Neural progenitor cell (in vitro differentiated cells): Measurements from ENCODE around the gene CHD6. TPM values are rescaled to one million over a fixed set of nuclear protein-coding genes. Genes with fewer than 3 reads are reported as not detected.

Experiments
- DNase-seq: peaks from one replicate; pipeline ENCODE4 v3.0.0-alpha.2; 2016; ENCODE audit warnings: low spot score
- H2AFZ ChIP-seq: fragments of 200-600 bp; sonication (generic); replicated peaks from 2 replicates; pipeline ENCODE4 v1.6.1; 2016; ENCODE audit warnings: antibody characterized with exemption
- H3F3A ChIP-seq: fragments of 200-600 bp; sonication (generic); 2 replicates; pipeline ENCODE4 v1.6.1; 2016; ENCODE audit warnings: antibody characterized with exemption, low read depth
- H3K27ac ChIP-seq: fragments of 200-600 bp; sonication (generic); 2 replicates; pipeline ENCODE4 v1.5.1; 2016; ENCODE audit warnings: mild to moderate bottlenecking
- H3K27me3 ChIP-seq: fragments of 200-600 bp; sonication (generic); 2 replicates; pipeline ENCODE4 v1.6.1; 2016; ENCODE audit warnings: mild to moderate bottlenecking, moderate library complexity
- H3K36me3 ChIP-seq: fragments of 200-600 bp; sonication (generic); 2 replicates; pipeline ENCODE4 v1.5.1; 2016
- H3K4me1 ChIP-seq: fragments of 200-600 bp; sonication (generic); 2 replicates; pipeline ENCODE4 v1.6.1; 2016; ENCODE audit warnings: mixed run types
- H3K4me2 ChIP-seq: fragments of 200-600 bp; sonication (generic); 2 replicates; pipeline ENCODE4 v1.6.1; 2016
- H3K4me3 ChIP-seq: fragments of 200-600 bp; sonication (generic); 2 replicates; pipeline ENCODE4 v1.5.1; 2016
- H3K79me2 ChIP-seq: fragments of 200-600 bp; sonication (generic); 2 replicates; pipeline ENCODE4 v1.6.1; 2016; ENCODE audit warnings: low read depth
- H3K9ac ChIP-seq: fragments of 200-600 bp; sonication (generic); 2 replicates; pipeline ENCODE4 v1.6.1; 2016
- H3K9me3 ChIP-seq: fragments of 200-600 bp; sonication (generic); 2 replicates; pipeline ENCODE4 v1.5.1; 2016; ENCODE audit warnings: low read depth
- H4K20me1 ChIP-seq: fragments of 200-600 bp; sonication (generic); 2 replicates; pipeline ENCODE4 v1.6.1; 2016; ENCODE audit warnings: low read depth
- H3K27ac Mint-ChIP-seq: 3 replicates; pipeline ENCODE4 v1.8.0; 2021; ENCODE audit warnings: mixed read lengths
- H3K27me3 Mint-ChIP-seq: 2 replicates; pipeline ENCODE4 v1.8.0; 2022; ENCODE audit warnings: low read depth, mild to moderate bottlenecking, inconsistent platforms, moderate library complexity, mixed read lengths; ENCODE audit not compliant: insufficient read depth
- H3K36me3 Mint-ChIP-seq: 3 replicates; pipeline ENCODE4 v1.8.0; 2021; ENCODE audit warnings: mixed read lengths
- H3K4me1 Mint-ChIP-seq: 3 replicates; pipeline ENCODE4 v1.8.0; 2021; ENCODE audit warnings: mixed read lengths
- H3K4me3 Mint-ChIP-seq: 3 replicates; pipeline ENCODE4 v1.8.0; 2021; ENCODE audit warnings: mild to moderate bottlenecking, moderate library complexity, mixed read lengths
- H3K9me3 Mint-ChIP-seq: 3 replicates; pipeline ENCODE4 v1.8.0; 2020; ENCODE audit warnings: mixed read lengths
- EZH2 ChIP-seq: fragments of 200-600 bp; sonication (generic); IDR thresholded peaks from 2 replicates; pipeline ENCODE4 v1.6.1; 2017; ENCODE audit warnings: antibody characterized with exemption, mild to moderate bottlenecking, moderate library complexity
- EZH2phosphoT487 ChIP-seq: fragments of 200-600 bp; sonication (generic); IDR thresholded peaks from 2 replicates; pipeline ENCODE4 v1.6.1; 2017; ENCODE audit warnings: antibody characterized with exemption
- total RNA-seq: library from RNA; depleted of rRNA; stranded (reverse); fragments of >200 nt; gene quantifications from 2 replicates; pipeline ENCODE4 v1.2.3, GENCODE V29; 2015; ENCODE audit warnings: low replicate concordance
- TF ChIP-seq, protein P1 (sequence below): fragments of 200-600 bp; sonication (generic); IDR thresholded peaks from 2 replicates; pipeline ENCODE4 v1.5.1; 2017; ENCODE audit warnings: antibody characterized with exemption, mild to moderate bottlenecking

The CHD6 gene
- total RNA-seq, 1 donor from 2014 or later: 76.1 TPM

DNA sequence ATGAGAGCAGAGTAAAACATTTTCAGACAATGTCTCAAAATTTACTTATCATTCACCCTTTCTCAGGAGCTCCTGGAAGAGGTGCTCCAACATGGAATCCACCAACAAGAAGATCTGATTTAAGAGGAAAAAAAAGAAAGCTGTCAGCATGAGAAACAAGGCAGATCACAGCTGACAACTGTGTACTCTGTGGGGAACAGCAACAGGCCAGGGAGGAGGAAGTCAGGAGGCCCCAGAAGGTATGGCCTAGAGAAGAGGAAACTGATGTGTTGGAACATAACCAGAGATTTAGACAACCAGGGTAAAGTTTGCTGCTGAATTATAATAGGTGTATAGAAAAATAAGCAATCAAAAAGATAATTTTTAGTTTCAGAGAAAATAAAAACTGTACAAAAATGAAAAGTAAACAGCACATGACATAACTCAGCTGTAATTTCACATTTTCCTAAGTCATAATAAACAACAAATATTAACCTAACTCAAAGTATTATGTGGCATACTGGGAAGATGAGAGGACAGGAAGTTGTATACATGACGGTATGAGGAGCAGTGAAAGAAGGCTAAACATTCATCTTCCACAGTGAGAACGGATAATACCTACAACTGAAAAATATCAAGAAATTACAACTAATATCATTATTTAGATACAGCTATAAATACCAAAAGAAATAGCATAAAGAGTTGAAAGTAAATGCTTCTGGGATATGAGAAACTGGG lies 138.0 kb downstream of the CHD6 start:
- no peak overlapping the region for H3K9ac ChIP-seq
- H3K4me1 ChIP-seq: no peaks in the 10 kb centered on the region
- no peak overlapping the region for H3K4me3 ChIP-seq
- H3K27ac Mint-ChIP-seq: no peak overlapping the region
- H3K4me2 ChIP-seq: no peak overlapping the region
- H3K4me1 Mint-ChIP-seq: peaks cover 16% of the 10 kb centered on the region
- H3F3A ChIP-seq: no peaks in the 10 kb centered on the region
- no peaks in the 10 kb centered on the region for H3K79me2 ChIP-seq
- no peak overlapping the region for H3K27ac ChIP-seq
- TF ChIP-seq EZH2 (no peak), EZH2phosphoT487 (no peak)
- TF ChIP-seq, protein P1, sequence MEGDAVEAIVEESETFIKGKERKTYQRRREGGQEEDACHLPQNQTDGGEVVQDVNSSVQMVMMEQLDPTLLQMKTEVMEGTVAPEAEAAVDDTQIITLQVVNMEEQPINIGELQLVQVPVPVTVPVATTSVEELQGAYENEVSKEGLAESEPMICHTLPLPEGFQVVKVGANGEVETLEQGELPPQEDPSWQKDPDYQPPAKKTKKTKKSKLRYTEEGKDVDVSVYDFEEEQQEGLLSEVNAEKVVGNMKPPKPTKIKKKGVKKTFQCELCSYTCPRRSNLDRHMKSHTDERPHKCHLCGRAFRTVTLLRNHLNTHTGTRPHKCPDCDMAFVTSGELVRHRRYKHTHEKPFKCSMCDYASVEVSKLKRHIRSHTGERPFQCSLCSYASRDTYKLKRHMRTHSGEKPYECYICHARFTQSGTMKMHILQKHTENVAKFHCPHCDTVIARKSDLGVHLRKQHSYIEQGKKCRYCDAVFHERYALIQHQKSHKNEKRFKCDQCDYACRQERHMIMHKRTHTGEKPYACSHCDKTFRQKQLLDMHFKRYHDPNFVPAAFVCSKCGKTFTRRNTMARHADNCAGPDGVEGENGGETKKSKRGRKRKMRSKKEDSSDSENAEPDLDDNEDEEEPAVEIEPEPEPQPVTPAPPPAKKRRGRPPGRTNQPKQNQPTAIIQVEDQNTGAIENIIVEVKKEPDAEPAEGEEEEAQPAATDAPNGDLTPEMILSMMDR: no peak
- H3K9me3 Mint-ChIP-seq: peaks cover 8% of the 10 kb centered on the region
- H3K4me3 Mint-ChIP-seq: no peak overlapping the region
- H3K9me3 ChIP-seq: no peaks in the 10 kb centered on the region
- no peaks in the 10 kb centered on the region for H3K27me3 ChIP-seq
- no peaks in the 10 kb centered on the region for H3K27me3 Mint-ChIP-seq
- no peak overlapping the region for H2AFZ ChIP-seq
- peaks cover 21% of the 10 kb centered on the region for H3K36me3 ChIP-seq
- no peaks in the 10 kb centered on the region for H4K20me1 ChIP-seq
- peaks cover 39% of the 10 kb centered on the region for H3K36me3 Mint-ChIP-seq
- no peak for DNase-seq

DNA sequence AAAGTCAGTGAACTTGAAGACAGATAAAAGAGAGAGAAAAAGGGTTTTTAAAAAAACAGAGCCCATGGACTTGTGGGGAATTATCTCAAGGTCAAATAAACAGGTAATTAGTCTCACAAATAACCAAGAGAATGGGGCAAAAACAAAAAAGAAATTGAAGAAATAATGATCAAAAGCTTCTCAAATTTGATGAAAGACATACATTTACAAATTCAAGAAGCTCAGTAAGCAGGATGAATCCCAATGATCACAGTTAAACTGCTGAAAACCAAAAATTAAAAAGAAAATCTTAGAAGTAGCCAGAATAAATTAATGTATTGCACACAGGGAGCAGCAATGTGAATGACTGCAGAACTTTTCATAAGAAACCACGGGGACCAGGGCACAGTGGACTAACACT lies 139.1 kb downstream of the CHD6 start:
- no peak overlapping the region for H3K4me3 Mint-ChIP-seq
- H3K4me2 ChIP-seq: no peak overlapping the region
- no peak overlapping the region for H3K9ac ChIP-seq
- no peak overlapping the region for H3K4me3 ChIP-seq
- H4K20me1 ChIP-seq: no peaks in the 10 kb centered on the region
- peaks cover 8% of the 10 kb centered on the region for H3K9me3 Mint-ChIP-seq
- peaks cover 21% of the 10 kb centered on the region for H3K36me3 ChIP-seq
- H3K27me3 ChIP-seq: no peaks in the 10 kb centered on the region
- no peak for DNase-seq
- H3K27ac Mint-ChIP-seq: no peak overlapping the region
- H3K27ac ChIP-seq: no peak overlapping the region
- no peaks in the 10 kb centered on the region for H3K27me3 Mint-ChIP-seq
- H3K4me1 ChIP-seq: no peaks in the 10 kb centered on the region
- peaks cover 19% of the 10 kb centered on the region for H3K4me1 Mint-ChIP-seq
- H3F3A ChIP-seq: no peaks in the 10 kb centered on the region
- TF ChIP-seq EZH2 (no peak), EZH2phosphoT487 (no peak)
- TF ChIP-seq, protein P1: no peak
- no peak overlapping the region for H2AFZ ChIP-seq
- no peaks in the 10 kb centered on the region for H3K9me3 ChIP-seq
- peaks cover 35% of the 10 kb centered on the region for H3K36me3 Mint-ChIP-seq
- no peaks in the 10 kb centered on the region for H3K79me2 ChIP-seq

DNA sequence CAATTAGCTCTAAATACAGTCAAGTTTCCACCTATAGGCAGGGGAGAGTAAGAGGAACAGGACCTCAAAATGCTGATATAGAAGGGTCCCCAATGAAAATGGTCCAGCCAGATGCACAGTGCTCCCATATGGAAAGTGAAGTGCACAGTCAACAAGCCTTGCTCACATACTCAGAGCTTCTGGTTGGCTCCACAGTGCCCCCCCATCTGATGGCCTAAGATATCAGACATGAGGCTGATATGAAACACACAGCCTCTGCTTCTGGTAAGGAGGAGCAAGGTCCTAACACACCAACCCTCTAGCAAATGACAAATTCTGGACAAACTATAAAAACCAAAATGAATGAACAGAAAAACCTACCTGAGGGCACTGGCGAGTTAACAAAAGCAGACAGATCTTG lies 140.2 kb downstream of the CHD6 start:
- H2AFZ ChIP-seq: no peak overlapping the region
- no peaks in the 10 kb centered on the region for H3K4me1 ChIP-seq
- H3K79me2 ChIP-seq: no peaks in the 10 kb centered on the region
- H3K36me3 ChIP-seq: peaks cover 20% of the 10 kb centered on the region
- no peaks in the 10 kb centered on the region for H3K27me3 ChIP-seq
- Mint-ChIP-seq H3K27me3 (no peaks in the 10 kb centered on the region), H3K4me3 (no peak overlapping the region), H3K9me3 (peaks cover 8% of the 10 kb centered on the region), H3K36me3 (peaks cover 32% of the 10 kb centered on the region), H3K4me1 (peaks cover 19% of the 10 kb centered on the region), H3K27ac (no peak overlapping the region)
- H3K4me3 ChIP-seq: no peak overlapping the region
- H3K27ac ChIP-seq: no peak overlapping the region
- no peaks in the 10 kb centered on the region for H4K20me1 ChIP-seq
- H3K9me3 ChIP-seq: no peaks in the 10 kb centered on the region
- no peak overlapping the region for H3K9ac ChIP-seq
- DNase-seq: no peak
- TF ChIP-seq, protein P1: no peak
- no peak for TF ChIP-seq EZH2phosphoT487
- TF ChIP-seq EZH2: no peak
- no peaks in the 10 kb centered on the region for H3F3A ChIP-seq
- H3K4me2 ChIP-seq: no peak overlapping the region
